A673 (cell line): ENCODE results near the gene BID. TPM values are rescaled to one million over a fixed set of nuclear protein-coding genes. Genes with fewer than 3 reads are reported as not detected.

Experiments used
- BruUV-seq: library from RNA; stranded (reverse); fragments of 400-500 nt; replicated peaks from 2 replicates; lab custom pipeline; 2021; lab: Mats Ljungman, UMichigan
- CTCF ChIA-PET: fragments of 300-600 bp; sonication (Branson Sonifier 250); formaldehyde crosslinking; loops from one replicate; lab custom pipeline; 2022; ENCODE audit warnings: antibody characterized with exemption; lab: Charles Lee
- POLR2A ChIA-PET: fragments of 300-600 bp; sonication (Branson Sonifier 250); formaldehyde crosslinking; loops from one replicate; lab custom pipeline; 2022; ENCODE audit warnings: antibody characterized with exemption; ENCODE audit not compliant: low non-redundant PET; lab: Charles Lee
- DNase-seq: peaks from one replicate; pipeline ENCODE4 v3.0.0-alpha.2; 2015; ENCODE audit warnings: low spot score
- H3K27ac ChIP-seq: fragments of 200-600 bp; sonication (generic); 2 replicates; pipeline ENCODE4 v1.5.1; 2016; ENCODE audit warnings: mixed run types, low read depth, mild to moderate bottlenecking, mixed read lengths, antibody characterized with exemption, low read length; ENCODE audit not compliant: poor library complexity, severe bottlenecking
- H3K27me3 ChIP-seq: fragments of 200-600 bp; sonication (generic); replicated peaks from 2 replicates; pipeline ENCODE4 v1.6.1; 2017; ENCODE audit warnings: mixed run types, low read depth, mild to moderate bottlenecking, mixed read lengths, antibody characterized with exemption, low read length; ENCODE audit not compliant: insufficient read depth, poor library complexity
- H3K36me3 ChIP-seq: fragments of 200-600 bp; sonication (generic); 2 replicates; pipeline ENCODE4 v1.6.1; 2016; ENCODE audit warnings: mixed run types, mild to moderate bottlenecking, mixed read lengths, antibody characterized with exemption, low read length; ENCODE audit not compliant: insufficient read depth, poor library complexity, severe bottlenecking
- H3K4me1 ChIP-seq: fragments of 200-600 bp; sonication (generic); 2 replicates; pipeline ENCODE4 v1.6.1; 2017; ENCODE audit warnings: mixed run types, mild to moderate bottlenecking, mixed read lengths, antibody characterized with exemption, low read length; ENCODE audit not compliant: insufficient read depth, poor library complexity, severe bottlenecking
- H3K4me3 ChIP-seq: fragments of 200-600 bp; sonication (generic); 2 replicates; pipeline ENCODE4 v1.5.1; 2016; ENCODE audit warnings: low read depth, mixed run types, mild to moderate bottlenecking, mixed read lengths, low read length; ENCODE audit not compliant: poor library complexity, severe bottlenecking
- H3K9me3 ChIP-seq: fragments of 200-600 bp; sonication (generic); 2 replicates; pipeline ENCODE4 v1.6.1; 2016; ENCODE audit warnings: mixed run types, low read depth, mild to moderate bottlenecking, mixed read lengths, antibody characterized with exemption, low read length; ENCODE audit not compliant: poor library complexity, severe bottlenecking
- EZH2 ChIP-seq: fragments of 200-600 bp; sonication (generic); IDR thresholded peaks from 2 replicates; pipeline ENCODE4 v1.6.1; 2017; ENCODE audit warnings: borderline replicate concordance, low read depth, mild to moderate bottlenecking, mixed read lengths, antibody characterized with exemption, low read length; ENCODE audit not compliant: poor library complexity, severe bottlenecking
- intact Hi-C: fragments of 100-400 bp; cut with micrococcal nuclease; formaldehyde crosslinking; loops from one replicate; pipeline ENCODE4 v1.10.0; 2022; ENCODE audit not compliant: unreplicated experiment
- total RNA-seq: library from RNA; stranded (reverse); gene quantifications from 2 replicates; pipeline ENCODE4 v1.2.3, GENCODE V29; 2021
- TF ChIP-seq, protein P1 (sequence below): fragments of 300-800, 200-600 bp; sonication (generic); conservative IDR thresholded peaks from 2 replicates; pipeline ENCODE4 v1.5.1; 2017; ENCODE audit warnings: low read depth, mild to moderate bottlenecking, antibody characterized with exemption, low read length, moderate library complexity, mixed read lengths

BID gene
- total RNA-seq, 1 experiment from 2014 or later = 74.6 TPM

DNA sequence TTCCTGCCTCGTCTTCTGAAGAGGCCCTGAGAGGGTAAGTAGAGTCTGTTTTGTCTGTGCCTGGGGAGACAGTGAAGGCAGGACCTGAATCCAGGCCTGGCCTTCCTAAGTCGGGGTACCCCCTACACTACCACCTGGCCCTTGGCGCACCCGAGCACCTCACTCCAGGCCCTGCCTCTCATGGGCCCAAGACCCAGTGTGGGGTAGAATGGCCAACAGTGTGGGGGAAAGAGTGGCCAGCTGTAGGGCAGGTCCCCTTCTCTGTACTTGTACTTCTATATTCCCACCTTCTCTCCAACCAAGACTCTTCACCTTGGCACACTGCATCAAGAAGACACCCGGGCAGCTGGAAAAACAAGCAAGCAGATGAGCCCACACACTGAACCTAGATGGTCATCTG lies 22.4 kb upstream of the BID start:
- POLR2A ChIA-PET = no interaction called here
- CTCF ChIA-PET = no interaction called here
- no peak for DNase-seq
- Histone ChIP-seq H3K9me3 (no peaks in the 10 kb centered on the region), H3K27ac (no peak overlapping the region), H3K4me1 (no peaks in the 10 kb centered on the region), H3K27me3 (no peaks in the 10 kb centered on the region), H3K36me3 (no peaks in the 10 kb centered on the region), H3K4me3 (no peak overlapping the region)
- TF ChIP-seq, protein P1, sequence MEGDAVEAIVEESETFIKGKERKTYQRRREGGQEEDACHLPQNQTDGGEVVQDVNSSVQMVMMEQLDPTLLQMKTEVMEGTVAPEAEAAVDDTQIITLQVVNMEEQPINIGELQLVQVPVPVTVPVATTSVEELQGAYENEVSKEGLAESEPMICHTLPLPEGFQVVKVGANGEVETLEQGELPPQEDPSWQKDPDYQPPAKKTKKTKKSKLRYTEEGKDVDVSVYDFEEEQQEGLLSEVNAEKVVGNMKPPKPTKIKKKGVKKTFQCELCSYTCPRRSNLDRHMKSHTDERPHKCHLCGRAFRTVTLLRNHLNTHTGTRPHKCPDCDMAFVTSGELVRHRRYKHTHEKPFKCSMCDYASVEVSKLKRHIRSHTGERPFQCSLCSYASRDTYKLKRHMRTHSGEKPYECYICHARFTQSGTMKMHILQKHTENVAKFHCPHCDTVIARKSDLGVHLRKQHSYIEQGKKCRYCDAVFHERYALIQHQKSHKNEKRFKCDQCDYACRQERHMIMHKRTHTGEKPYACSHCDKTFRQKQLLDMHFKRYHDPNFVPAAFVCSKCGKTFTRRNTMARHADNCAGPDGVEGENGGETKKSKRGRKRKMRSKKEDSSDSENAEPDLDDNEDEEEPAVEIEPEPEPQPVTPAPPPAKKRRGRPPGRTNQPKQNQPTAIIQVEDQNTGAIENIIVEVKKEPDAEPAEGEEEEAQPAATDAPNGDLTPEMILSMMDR = no peak
- no peak for TF ChIP-seq EZH2
- no TSS peak for BruUV-seq
- intact Hi-C loops = no loop called here

DNA sequence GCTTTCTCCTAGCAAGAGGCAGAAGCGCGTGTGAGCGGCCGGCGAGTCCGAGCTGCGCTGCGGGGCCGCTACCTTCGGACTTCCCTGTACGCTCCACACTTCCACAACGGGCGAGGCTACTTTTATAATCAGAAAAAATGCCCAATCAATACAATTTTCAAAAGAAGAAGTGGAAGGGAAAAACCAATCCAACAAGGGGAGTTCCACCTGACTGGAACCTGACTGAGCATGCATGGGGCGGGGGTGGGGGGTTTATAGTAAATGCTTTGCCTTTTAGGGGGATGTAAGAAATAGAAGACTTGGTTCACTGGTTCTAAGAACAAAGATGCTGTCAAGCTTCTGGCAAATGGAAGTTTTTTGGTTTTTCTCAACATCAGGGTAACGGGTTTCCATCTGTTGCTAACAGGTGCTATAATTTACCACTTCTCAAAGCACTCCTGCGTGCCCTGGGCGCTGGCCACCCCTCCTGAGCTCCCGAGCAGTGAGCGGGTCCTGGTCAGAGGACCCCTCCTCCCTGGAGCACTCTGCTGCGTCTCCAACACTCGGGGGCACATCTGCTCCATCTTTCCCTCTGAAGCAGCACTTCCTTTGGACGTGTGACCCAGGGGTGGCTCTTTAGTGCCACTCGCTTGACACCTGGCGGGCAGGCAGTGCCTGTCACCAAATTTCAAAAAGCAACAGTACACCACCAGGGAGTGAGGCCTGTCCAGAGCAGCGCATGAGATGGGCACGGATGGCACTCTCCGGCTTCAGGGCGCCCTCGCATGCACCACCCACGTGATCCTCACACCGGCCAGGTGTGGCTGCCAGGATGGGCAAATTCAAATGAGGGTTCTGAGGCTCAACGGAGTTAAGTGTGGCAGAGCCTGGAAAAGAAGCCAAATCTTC lies 21.6 kb upstream of the BID start:
- Histone ChIP-seq H3K4me3 (no peak overlapping the region), H3K36me3 (no peaks in the 10 kb centered on the region), H3K4me1 (no peaks in the 10 kb centered on the region), H3K27ac (no peak overlapping the region), H3K9me3 (no peaks in the 10 kb centered on the region), H3K27me3 (no peaks in the 10 kb centered on the region)
- no peak for DNase-seq
- BruUV-seq = no TSS peak
- TF ChIP-seq, protein P1 = no peak
- TF ChIP-seq EZH2 = no peak
- CTCF ChIA-PET = no interaction called here
- POLR2A ChIA-PET = no interaction called here
- intact Hi-C loops = no loop called here

DNA sequence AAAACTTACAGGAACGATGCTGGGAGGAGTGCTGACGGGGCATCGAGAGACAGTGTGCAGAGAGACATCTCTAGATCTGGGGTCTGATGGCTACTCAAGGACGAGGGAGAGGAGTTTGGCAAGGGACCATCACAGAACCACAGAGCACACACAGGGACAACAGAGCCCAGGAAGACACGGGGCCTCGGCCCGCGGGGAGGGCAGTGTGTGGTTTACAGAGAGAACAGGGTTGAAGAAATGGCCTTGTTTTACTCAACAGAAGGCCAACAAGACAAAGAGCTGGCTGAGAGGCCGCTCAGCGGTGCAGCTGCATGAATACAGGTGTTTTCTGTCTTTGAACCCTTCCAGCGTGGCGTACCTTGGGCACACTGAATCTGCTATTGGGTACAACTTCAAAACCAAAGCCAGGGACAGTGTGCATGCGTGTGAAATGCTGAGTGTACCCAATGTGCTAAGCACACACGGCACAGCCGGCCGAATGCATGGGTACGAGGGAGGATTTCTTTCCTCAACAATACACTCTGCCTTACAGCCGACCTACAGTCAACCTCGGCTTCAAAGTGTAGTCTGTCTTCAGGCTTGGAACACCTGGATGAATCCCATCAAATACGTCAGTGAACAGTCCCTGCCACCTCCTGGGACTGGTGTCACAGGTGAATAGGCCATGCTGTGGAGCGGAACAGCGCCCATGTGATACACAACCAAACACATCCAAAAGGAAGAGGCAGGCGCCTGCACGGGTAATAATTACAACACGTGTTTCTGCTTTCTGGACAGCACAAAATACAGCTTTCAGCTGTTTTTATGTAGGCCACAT lies 20.7 kb upstream of the BID start:
- CTCF ChIA-PET = no interaction called here
- H3K27ac ChIP-seq = no peak overlapping the region
- no peaks in the 10 kb centered on the region for H3K36me3 ChIP-seq
- POLR2A ChIA-PET = no interaction called here
- intact Hi-C loops = no loop called here
- H3K27me3 ChIP-seq = no peaks in the 10 kb centered on the region
- BruUV-seq = no TSS peak
- TF ChIP-seq, protein P1 = no peak
- no peak for TF ChIP-seq EZH2
- no peak for DNase-seq
- no peaks in the 10 kb centered on the region for H3K9me3 ChIP-seq
- H3K4me1 ChIP-seq = no peaks in the 10 kb centered on the region
- H3K4me3 ChIP-seq = no peak overlapping the region
